ENCODE measurements around the gene CACNA2D1.

GRCh38 chr7:82142263-82142864 is 301.2 kb downstream of the CACNA2D1 start:
- TF ChIP-seq POLR2A (IDR thresholded peaks at IDR 0.05; ENCODE audit: extremely low read depth, insufficient read length), result no peak
- TF ChIP-seq CTCF (IDR thresholded peaks at IDR 0.05; ENCODE audit: low read depth, low read length), result no peak
- TF ChIP-seq MAX (IDR thresholded peaks at IDR 0.05; ENCODE audit: low read depth, low read length), result no peak
